ENCODE results near the gene GOLGA6L7.
"Not testable (repeated sequence)": the region's sequence is repeated elsewhere in the genome, so short reads cannot be mapped to it uniquely, and the experiment has no call there.

GOLGA6L7 gene

DNA sequence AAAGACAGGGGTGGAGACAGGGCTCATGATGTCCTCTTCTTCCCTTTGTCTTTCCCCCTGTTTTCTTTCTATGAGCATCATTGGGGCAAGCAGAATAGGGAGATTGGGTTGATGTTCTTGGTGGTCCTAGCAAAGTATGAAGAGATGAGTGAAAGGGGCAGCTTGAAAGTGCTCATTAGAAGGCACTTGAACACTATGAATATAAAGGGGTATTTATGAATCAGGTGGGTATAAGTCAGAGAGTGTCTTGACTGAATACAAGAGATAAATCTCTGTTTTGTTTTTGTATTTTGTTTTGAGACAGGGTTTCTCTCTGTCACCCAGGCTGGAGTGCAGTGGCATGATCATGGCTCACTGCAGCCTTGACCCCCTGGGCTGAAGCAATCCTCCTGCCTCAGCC, 34.4 kb downstream of the GOLGA6L7 start:
- H3K27me3 ChIP-seq (ENCODE audit: control insufficient read depth in 1 of 2, insufficient read depth in 2 of 2, low read length in 2 of 2); H3K4me3 ChIP-seq (ENCODE audit: low read depth in 1 of 2, low read length in 2 of 2); H3K36me3 ChIP-seq (ENCODE audit: control insufficient read depth in 1 of 2, insufficient read depth in 2 of 2, low read length in 2 of 2); H3K9me3 ChIP-seq (ENCODE audit: control insufficient read depth in 1 of 2, low read length in 2 of 2); H3K27ac ChIP-seq (ENCODE audit: low read depth, low read length); H3K9ac ChIP-seq (ENCODE audit: low read depth in 1 of 2, low read length in 2 of 2); H3K4me1 ChIP-seq (ENCODE audit: control insufficient read depth in 1 of 2, insufficient read depth in 2 of 2, low read length in 2 of 2): not testable (repeated sequence)

- H3K4me3 ChIP-seq (ENCODE audit: low read depth in 1 of 2, low read length in 2 of 2); H3K9me3 ChIP-seq (ENCODE audit: control insufficient read depth in 1 of 2, low read length in 2 of 2); H3K27ac ChIP-seq (ENCODE audit: low read depth, low read length); H3K9ac ChIP-seq (ENCODE audit: low read depth in 1 of 2, low read length in 2 of 2); H3K27me3 ChIP-seq (ENCODE audit: control insufficient read depth in 1 of 2, insufficient read depth in 2 of 2, low read length in 2 of 2); H3K4me1 ChIP-seq (ENCODE audit: control insufficient read depth in 1 of 2, insufficient read depth in 2 of 2, low read length in 2 of 2); H3K36me3 ChIP-seq (ENCODE audit: control insufficient read depth in 1 of 2, insufficient read depth in 2 of 2, low read length in 2 of 2): not testable (repeated sequence)
Measured at GRCh38 chr15:28813392-28813791, 35.1 kb downstream of the GOLGA6L7 start.

GRCh38 chr15:28811852-28812550, 36.4 kb downstream of the GOLGA6L7 start:
- not testable (repeated sequence) for H3K27me3 ChIP-seq (ENCODE audit: control insufficient read depth in 1 of 2, insufficient read depth in 2 of 2, low read length in 2 of 2); H3K9ac ChIP-seq (ENCODE audit: low read depth in 1 of 2, low read length in 2 of 2); H3K9me3 ChIP-seq (ENCODE audit: control insufficient read depth in 1 of 2, low read length in 2 of 2); H3K4me3 ChIP-seq (ENCODE audit: low read depth in 1 of 2, low read length in 2 of 2); H3K36me3 ChIP-seq (ENCODE audit: control insufficient read depth in 1 of 2, insufficient read depth in 2 of 2, low read length in 2 of 2); H3K27ac ChIP-seq (ENCODE audit: low read depth, low read length); H3K4me1 ChIP-seq (ENCODE audit: control insufficient read depth in 1 of 2, insufficient read depth in 2 of 2, low read length in 2 of 2)

GRCh38 chr15:28810444-28810843, 38.0 kb downstream of the GOLGA6L7 start:
- not testable (repeated sequence) for H3K27ac ChIP-seq (ENCODE audit: low read depth, low read length); H3K9me3 ChIP-seq (ENCODE audit: control insufficient read depth in 1 of 2, low read length in 2 of 2); H3K4me3 ChIP-seq (ENCODE audit: low read depth in 1 of 2, low read length in 2 of 2); H3K27me3 ChIP-seq (ENCODE audit: control insufficient read depth in 1 of 2, insufficient read depth in 2 of 2, low read length in 2 of 2); H3K4me1 ChIP-seq (ENCODE audit: control insufficient read depth in 1 of 2, insufficient read depth in 2 of 2, low read length in 2 of 2); H3K9ac ChIP-seq (ENCODE audit: low read depth in 1 of 2, low read length in 2 of 2); H3K36me3 ChIP-seq (ENCODE audit: control insufficient read depth in 1 of 2, insufficient read depth in 2 of 2, low read length in 2 of 2)

- not testable (repeated sequence) for H3K4me1 ChIP-seq (ENCODE audit: control insufficient read depth in 1 of 2, insufficient read depth in 2 of 2, low read length in 2 of 2); H3K27me3 ChIP-seq (ENCODE audit: control insufficient read depth in 1 of 2, insufficient read depth in 2 of 2, low read length in 2 of 2); H3K9ac ChIP-seq (ENCODE audit: low read depth in 1 of 2, low read length in 2 of 2); H3K9me3 ChIP-seq (ENCODE audit: control insufficient read depth in 1 of 2, low read length in 2 of 2); H3K27ac ChIP-seq (ENCODE audit: low read depth, low read length); H3K4me3 ChIP-seq (ENCODE audit: low read depth in 1 of 2, low read length in 2 of 2); H3K36me3 ChIP-seq (ENCODE audit: control insufficient read depth in 1 of 2, insufficient read depth in 2 of 2, low read length in 2 of 2)
Measured at GRCh38 chr15:28808136-28808535, 40.3 kb downstream of the GOLGA6L7 start.

DNA sequence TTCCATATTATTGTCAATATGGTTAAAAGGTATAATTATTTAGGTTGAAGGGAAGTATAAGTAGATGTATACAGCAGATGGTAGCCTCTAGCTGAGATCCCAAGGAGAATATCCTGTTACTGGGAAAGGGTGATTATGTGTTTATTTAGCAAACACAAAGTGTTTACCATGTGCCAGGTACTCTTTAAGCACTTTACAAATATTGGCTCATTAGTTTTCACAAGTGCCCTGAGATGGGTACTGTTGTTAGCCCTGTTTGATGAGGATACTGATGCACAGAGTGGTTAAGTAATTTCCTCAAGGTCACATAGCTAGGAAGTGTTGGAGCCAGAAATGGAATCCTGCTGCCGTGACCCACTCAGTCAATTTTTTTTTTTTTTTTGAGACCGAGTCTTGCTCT, 48.1 kb downstream of the GOLGA6L7 start:
- H3K9ac ChIP-seq (ENCODE audit: low read depth in 1 of 2, low read length in 2 of 2); H3K36me3 ChIP-seq (ENCODE audit: control insufficient read depth in 1 of 2, insufficient read depth in 2 of 2, low read length in 2 of 2); H3K27ac ChIP-seq (ENCODE audit: low read depth, low read length); H3K4me3 ChIP-seq (ENCODE audit: low read depth in 1 of 2, low read length in 2 of 2); H3K9me3 ChIP-seq (ENCODE audit: control insufficient read depth in 1 of 2, low read length in 2 of 2); H3K4me1 ChIP-seq (ENCODE audit: control insufficient read depth in 1 of 2, insufficient read depth in 2 of 2, low read length in 2 of 2); H3K27me3 ChIP-seq (ENCODE audit: control insufficient read depth in 1 of 2, insufficient read depth in 2 of 2, low read length in 2 of 2): not testable (repeated sequence)

GRCh38 chr15:28798234-28798633, 50.2 kb downstream of the GOLGA6L7 start:
- not testable (repeated sequence) for H3K36me3 ChIP-seq (ENCODE audit: control insufficient read depth in 1 of 2, insufficient read depth in 2 of 2, low read length in 2 of 2); H3K9ac ChIP-seq (ENCODE audit: low read depth in 1 of 2, low read length in 2 of 2); H3K9me3 ChIP-seq (ENCODE audit: control insufficient read depth in 1 of 2, low read length in 2 of 2); H3K27ac ChIP-seq (ENCODE audit: low read depth, low read length); H3K4me1 ChIP-seq (ENCODE audit: control insufficient read depth in 1 of 2, insufficient read depth in 2 of 2, low read length in 2 of 2); H3K27me3 ChIP-seq (ENCODE audit: control insufficient read depth in 1 of 2, insufficient read depth in 2 of 2, low read length in 2 of 2); H3K4me3 ChIP-seq (ENCODE audit: low read depth in 1 of 2, low read length in 2 of 2)

DNA sequence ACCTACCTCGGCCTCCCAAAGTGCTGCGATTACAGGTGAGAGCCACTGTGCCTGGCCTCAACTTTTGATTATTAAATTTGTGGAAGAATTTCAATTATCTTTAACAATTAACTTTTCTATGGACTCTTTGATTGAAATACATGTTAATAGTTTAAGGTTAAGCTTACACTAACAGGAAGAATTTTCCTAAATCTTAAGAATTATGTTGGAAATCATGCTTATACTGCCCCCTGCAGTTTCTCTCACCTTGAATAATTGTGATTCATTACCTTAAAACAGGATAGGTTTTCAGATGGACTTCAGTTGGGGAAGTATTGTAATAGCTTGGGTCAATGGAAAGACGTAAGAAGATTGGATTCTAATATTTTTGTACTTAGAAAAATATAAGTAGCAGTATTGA, 54.2 kb downstream of the GOLGA6L7 start:
- not testable (repeated sequence) for H3K9ac ChIP-seq (ENCODE audit: low read depth in 1 of 2, low read length in 2 of 2)

More for the DNA sequence above, 54.2 kb downstream of the GOLGA6L7 start:
- not testable (repeated sequence) for H3K9me3 ChIP-seq (ENCODE audit: control insufficient read depth in 1 of 2, low read length in 2 of 2); H3K4me3 ChIP-seq (ENCODE audit: low read depth in 1 of 2, low read length in 2 of 2); H3K27ac ChIP-seq (ENCODE audit: low read depth, low read length); H3K27me3 ChIP-seq (ENCODE audit: control insufficient read depth in 1 of 2, insufficient read depth in 2 of 2, low read length in 2 of 2); H3K36me3 ChIP-seq (ENCODE audit: control insufficient read depth in 1 of 2, insufficient read depth in 2 of 2, low read length in 2 of 2); H3K4me1 ChIP-seq (ENCODE audit: control insufficient read depth in 1 of 2, insufficient read depth in 2 of 2, low read length in 2 of 2)
